MM.1S (cell line): ENCODE measurements around the gene SORL1.

ENCODE experiments used
- DNase-seq: peaks from one replicate; pipeline ENCODE4 v3.0.0-alpha.2; 2015
- H2AFZ ChIP-seq: fragments of 300-600 bp; sonication (generic); 2 replicates; pipeline ENCODE4 v1.6.0; 2016; ENCODE audit warnings: antibody characterized with exemption, low read length
- H3F3A ChIP-seq: fragments of 300-600 bp; sonication (generic); 2 replicates; pipeline ENCODE4 v1.6.1; 2016; ENCODE audit warnings: mild to moderate bottlenecking, antibody characterized with exemption, low read length, moderate library complexity, mixed read lengths; ENCODE audit not compliant: insufficient read depth
- H3K27ac ChIP-seq: fragments of 300-600 bp; sonication (generic); 2 replicates; pipeline ENCODE4 v1.5.1; 2016; ENCODE audit warnings: mild to moderate bottlenecking, low read length
- H3K27me3 ChIP-seq: fragments of 300-600 bp; sonication (generic); replicated peaks from 2 replicates; pipeline ENCODE4 v1.6.0; 2016; ENCODE audit warnings: low read length; ENCODE audit not compliant: insufficient read depth
- H3K36me3 ChIP-seq: fragments of 300-600 bp; sonication (generic); replicated peaks from 2 replicates; pipeline ENCODE4 v1.6.1; 2016; ENCODE audit warnings: mild to moderate bottlenecking, low read length, mixed read lengths; ENCODE audit not compliant: insufficient read depth
- H3K4me1 ChIP-seq: fragments of 300-600 bp; sonication (generic); 2 replicates; pipeline ENCODE4 v1.6.1; 2016; ENCODE audit warnings: low read length, mixed read lengths
- H3K4me2 ChIP-seq: fragments of 300-600 bp; sonication (generic); 2 replicates; pipeline ENCODE4 v1.6.0; 2016; ENCODE audit warnings: low read depth, low read length
- H3K4me3 ChIP-seq: fragments of 300-600 bp; sonication (generic); 2 replicates; pipeline ENCODE4 v1.5.1; 2016; ENCODE audit warnings: low read length, mixed read lengths
- H3K79me2 ChIP-seq: fragments of 300-600 bp; sonication (generic); 2 replicates; pipeline ENCODE4 v1.6.1; 2016; ENCODE audit warnings: mixed run types, low read length, mixed read lengths
- H3K9ac ChIP-seq: fragments of 300-600 bp; sonication (generic); 2 replicates; pipeline ENCODE4 v1.6.1; 2016; ENCODE audit warnings: low read length, mixed read lengths
- H3K9me2 ChIP-seq: fragments of 300-600 bp; sonication (generic); replicated peaks from 2 replicates; pipeline ENCODE4 v1.6.1; 2016; ENCODE audit warnings: mild to moderate bottlenecking, low read length, mixed read lengths; ENCODE audit not compliant: insufficient read depth
- H3K9me3 ChIP-seq: fragments of 300-600 bp; sonication (generic); replicated peaks from 2 replicates; pipeline ENCODE4 v1.6.1; 2016; ENCODE audit warnings: mild to moderate bottlenecking, low read length, mixed read lengths; ENCODE audit not compliant: insufficient read depth
- H4K20me1 ChIP-seq: fragments of 300-600 bp; sonication (generic); 2 replicates; pipeline ENCODE4 v1.6.1; 2016; ENCODE audit warnings: mild to moderate bottlenecking, low read length, moderate library complexity, mixed read lengths; ENCODE audit not compliant: insufficient read depth
- CTCF ChIP-seq: fragments of 300-600 bp; sonication (generic); IDR thresholded peaks from 2 replicates; pipeline ENCODE4 v1.5.1; 2016; ENCODE audit warnings: antibody characterized with exemption, low read length, mixed read lengths
- EZH2 ChIP-seq: fragments of 300-600 bp; sonication (generic); optimal IDR thresholded peaks from 2 replicates; pipeline ENCODE3; 2017; ENCODE audit warnings: low read depth, mild to moderate bottlenecking, antibody characterized with exemption, low read length, mixed read lengths
- EZH2phosphoT487 ChIP-seq: fragments of 300-600 bp; sonication (generic); IDR thresholded peaks from 2 replicates; pipeline ENCODE4 v1.6.1; 2018; ENCODE audit warnings: antibody characterized with exemption, low read length

The SORL1 gene

GRCh38 chr11:121486054-121486453 is 33.9 kb downstream of the SORL1 start:
- H2AFZ ChIP-seq: no peak overlapping the region
- H3K9me2 ChIP-seq: no peaks in the 10 kb centered on the region
- no peak overlapping the region for H3K9ac ChIP-seq
- no peak overlapping the region for H3K27ac ChIP-seq
- no peak overlapping the region for H3K4me2 ChIP-seq
- no peaks in the 10 kb centered on the region for H3K9me3 ChIP-seq
- H3K36me3 ChIP-seq: no peaks in the 10 kb centered on the region
- H4K20me1 ChIP-seq: no peaks in the 10 kb centered on the region
- H3K79me2 ChIP-seq: no peaks in the 10 kb centered on the region
- H3K4me1 ChIP-seq: peaks cover 17% of the 10 kb centered on the region
- H3K27me3 ChIP-seq: no peaks in the 10 kb centered on the region
- H3K4me3 ChIP-seq: no peak overlapping the region
- TF ChIP-seq CTCF (no peak), EZH2 (no peak), EZH2phosphoT487 (no peak)
- peaks cover 10% of the 10 kb centered on the region for H3F3A ChIP-seq
- no peak for DNase-seq

GRCh38 chr11:121487191-121487590 is 35.1 kb downstream of the SORL1 start:
- Histone ChIP-seq H3K4me1 (peaks cover 14% of the 10 kb centered on the region), H3K36me3 (no peaks in the 10 kb centered on the region), H3K9me3 (no peaks in the 10 kb centered on the region), H3K27me3 (no peaks in the 10 kb centered on the region), H2AFZ (no peak overlapping the region), H3K4me3 (no peak overlapping the region), H3F3A (peaks cover 6% of the 10 kb centered on the region), H3K4me2 (no peak overlapping the region), H3K27ac (no peak overlapping the region), H4K20me1 (no peaks in the 10 kb centered on the region), H3K9me2 (no peaks in the 10 kb centered on the region), H3K9ac (no peak overlapping the region), H3K79me2 (no peaks in the 10 kb centered on the region)
- DNase-seq: no peak
- TF ChIP-seq CTCF (no peak), EZH2phosphoT487 (no peak), EZH2 (no peak)

- no peaks in the 10 kb centered on the region for H3K79me2 ChIP-seq
- H3F3A ChIP-seq: no peaks in the 10 kb centered on the region
- peaks cover 4% of the 10 kb centered on the region; the same call in 1 of the 2 replicates for H3K4me1 ChIP-seq
- H3K4me3 ChIP-seq: no peak overlapping the region
- H3K27ac ChIP-seq: no peak overlapping the region
- no peaks in the 10 kb centered on the region for H3K9me2 ChIP-seq
- H3K27me3 ChIP-seq: no peaks in the 10 kb centered on the region
- no peak overlapping the region for H3K4me2 ChIP-seq
- H3K9me3 ChIP-seq: no peaks in the 10 kb centered on the region
- H3K36me3 ChIP-seq: no peaks in the 10 kb centered on the region
- H2AFZ ChIP-seq: no peak overlapping the region
- H4K20me1 ChIP-seq: no peaks in the 10 kb centered on the region
- no peak for DNase-seq
- TF ChIP-seq EZH2: no peak
- TF ChIP-seq EZH2phosphoT487: no peak
- TF ChIP-seq CTCF: no peak
- H3K9ac ChIP-seq: no peak overlapping the region
Measured at GRCh38 chr11:121488170-121488569, 36.1 kb downstream of the SORL1 start.
